GM12864 (cell line): Measurements from ENCODE around the gene NKX2-8.

Experiments
- DNase-seq: peaks from one replicate; pipeline ENCODE4 v3.0.0-alpha.2; 2011; ENCODE audit warnings: low read depth
- H3K4me3 ChIP-seq: 2 replicates; pipeline ENCODE4 v1.5.1; 2011; ENCODE audit warnings: mild to moderate bottlenecking, low read depth, low read length, control low read depth
- CTCF ChIP-seq: IDR thresholded peaks from 2 replicates; pipeline ENCODE4 v1.5.1; 2011; ENCODE audit warnings: low read depth, mild to moderate bottlenecking, moderate library complexity, low read length, control low read depth, inconsistent platforms; ENCODE audit errors: missing control alignments

Gene NKX2-8

GRCh38 chr14:36580141-36580855 is 2.1 kb downstream of the NKX2-8 start:
- no peak overlapping the region for H3K4me3 ChIP-seq
- no peak for DNase-seq
- TF ChIP-seq CTCF, result no peak

GRCh38 chr14:36579573-36580140 is 2.8 kb downstream of the NKX2-8 start:
- no peak for DNase-seq

GRCh38 chr14:36579001-36579555 is 3.3 kb downstream of the NKX2-8 start:
- H3K4me3 ChIP-seq, result no peak overlapping the region
- no peak for DNase-seq
- TF ChIP-seq CTCF, result no peak

More at GRCh38 chr14:36579573-36580140, 2.8 kb downstream of the NKX2-8 start:
- no peak for TF ChIP-seq CTCF
- H3K4me3 ChIP-seq, result no peak overlapping the region

- no peak for DNase-seq
- no peak for TF ChIP-seq CTCF
- H3K4me3 ChIP-seq, result no peak overlapping the region
Observed at GRCh38 chr14:36570065-36570464, 12.3 kb downstream of the NKX2-8 start.

GRCh38 chr14:36556811-36557433 is 25.5 kb downstream of the NKX2-8 start:
- no peak for DNase-seq
- H3K4me3 ChIP-seq, result no peak overlapping the region
- peak; percentile 69 for TF ChIP-seq CTCF

GRCh38 chr14:36555998-36556743 is 26.2 kb downstream of the NKX2-8 start:
- no peak for DNase-seq
- TF ChIP-seq CTCF, result no peak
- no peak overlapping the region for H3K4me3 ChIP-seq
